H1 (cell line): Measurements from ENCODE around the gene ELMO1. TPM values are rescaled to one million over a fixed set of nuclear protein-coding genes. Genes with fewer than 3 reads are reported as not detected.

Source experiments
- CBX8 ChIP-seq: fragments of 300-800, 300-1000 bp; sonication (generic); IDR thresholded peaks from 2 replicates; pipeline ENCODE4 v1.7.1; 2016; ENCODE audit warnings: low read depth, low read length, borderline replicate concordance
- CHD7 ChIP-seq: fragments of 300-600 bp; sonication (generic); IDR thresholded peaks from 2 replicates; pipeline ENCODE4 v1.7.1; 2012; ENCODE audit warnings: low read length, moderate library complexity, mild to moderate bottlenecking, inconsistent platforms; ENCODE audit not compliant: insufficient replicate concordance
- E2F6 ChIP-seq: IDR thresholded peaks from 2 replicates; pipeline ENCODE4 v1.6.1; 2012; ENCODE audit warnings: inconsistent platforms
- HDAC6 ChIP-seq: IDR thresholded peaks from one replicate; pipeline ENCODE4 v1.7.1; 2012; ENCODE audit warnings: low read depth, mild to moderate bottlenecking, inconsistent platforms, low read length, moderate library complexity
- KDM1A ChIP-seq: fragments of 200-600, 300-600 bp; sonication (generic); IDR thresholded peaks from 2 replicates; pipeline ENCODE4 v1.7.1; 2016; ENCODE audit warnings: mild to moderate bottlenecking, low read length, borderline replicate concordance
- MAFK ChIP-seq: IDR thresholded peaks from 2 replicates; pipeline ENCODE4 v1.6.1; 2012; ENCODE audit warnings: low read depth, mild to moderate bottlenecking, improper control_type of control experiment, low read length
- RFX5 ChIP-seq: IDR thresholded peaks from 2 replicates; pipeline ENCODE4 v1.6.1; 2011; ENCODE audit warnings: low read depth, low read length, improper control_type of control experiment, borderline replicate concordance
- polyA plus RNA-seq, 7 experiments: library from polyadenylated mRNA; depleted of rRNA in 3 of 7; stranded (reverse) in 5 of 7; unstranded in 2 of 7; fragments of >200 nt in 5 of 7; fragments of 200-250 nt in 2 of 7; gene quantifications; 1 replicate in 5 of 7; 2 replicates in 1 of 7; 4 replicates in 1 of 7; pipeline versions ENCODE4 v1.2.1 to v1.2.3, GENCODE V29; 2011 to 2013; ENCODE audit warnings: missing spikeins in 2 of 7, mixed read lengths in 2 of 7
- total RNA-seq: library from RNA; stranded (reverse); fragmentation: NEBNext Ultra II Directional; extraction: Animal tissue kit (Norgen Biotek cat#: 25700); gene quantifications from 2 replicates; pipeline ENCODE4 v1.2.1, GENCODE V29; 2021

Gene ELMO1
- total and polyA plus RNA-seq, 2 of the 8 experiments (the other 6 are each of a cell fraction or from before 2014, with no cell fraction given): 18.4 to 21.0 TPM

- TF ChIP-seq CHD7 (no peak), E2F6 (no peak), MAFK (no peak), RFX5 (no peak), CBX8 (no peak), KDM1A (no peak), HDAC6 (no peak)
- TF ChIP-seq, all 59 proteins: peak for 0
These were observed 597.3 kb downstream of the ELMO1 start (continued) for GRCh38 chr7:36851382-36851781.
